UCSD-AML1 (cell line): ENCODE results near the gene RNF38.
"Not testable (repeated sequence)": the region's sequence is repeated elsewhere in the genome, so short reads cannot be mapped to it uniquely, and the experiment has no call there.

Experiments
- DNase-seq: peaks from one replicate; lab custom pipeline; 2025; ENCODE audit not compliant: unreplicated experiment; lab: John Stamatoyannopoulos, UW

Gene RNF38

GRCh38 chr9:36297798-36298197, 102.3 kb downstream of the RNF38 start:
- DNase-seq, result no peak

GRCh38 chr9:36294996-36295395, 105.1 kb downstream of the RNF38 start:
- not testable (repeated sequence) for DNase-seq

GRCh38 chr9:36293918-36294317, 106.2 kb downstream of the RNF38 start:
- DNase-seq, result no peak

GRCh38 chr9:36293171-36293570, 106.9 kb downstream of the RNF38 start:
- DNase-seq, result no peak

GRCh38 chr9:36292641-36293040, 107.4 kb downstream of the RNF38 start:
- no peak for DNase-seq

- DNase-seq, result no peak
Measured at GRCh38 chr9:36290996-36291395, 109.1 kb downstream of the RNF38 start.

GRCh38 chr9:36289836-36290435, 110.1 kb downstream of the RNF38 start:
- no peak for DNase-seq

GRCh38 chr9:36288070-36288469, 112.0 kb downstream of the RNF38 start:
- no peak for DNase-seq
